CD4-positive, alpha-beta T cell treated with Interleukin-15 for 4 hours (primary cell): ENCODE measurements around the gene DCLRE1B.

Experiments
- DNase-seq: peaks from one replicate; pipeline ENCODE4 v3.0.0-alpha.2; 2020; ENCODE audit warnings: low spot score

DCLRE1B gene

GRCh38 chr1:113887402-113888175 is 17.5 kb upstream of the DCLRE1B start, which contains the start of gene BCL2L15:
Gene BCL2L15 (minus strand): TSS chr1:113887581. CDS start chr1:113887375, 206 bp downstream.
- peak; percentile 48 for DNase-seq

GRCh38 chr1:113890816-113891215 is 14.3 kb upstream of the DCLRE1B start:
- DNase-seq = no peak

- no peak for DNase-seq
Measured at GRCh38 chr1:113891631-113892220, 13.4 kb upstream of the DCLRE1B start.

- no peak for DNase-seq
Measured at GRCh38 chr1:113893267-113893666, 11.9 kb upstream of the DCLRE1B start.

- DNase-seq = no peak
Measured at GRCh38 chr1:113895098-113895497, 10.0 kb upstream of the DCLRE1B start.

- no peak for DNase-seq
Measured at GRCh38 chr1:113895961-113896360, 9.2 kb upstream of the DCLRE1B start.

- no peak for DNase-seq
Measured at GRCh38 chr1:113898241-113898814, 6.8 kb upstream of the DCLRE1B start.

GRCh38 chr1:113899111-113899510 is 6.0 kb upstream of the DCLRE1B start:
- DNase-seq = no peak

GRCh38 chr1:113901191-113901590 is 3.9 kb upstream of the DCLRE1B start:
- DNase-seq = peak; percentile 24

- no peak for DNase-seq
Measured at GRCh38 chr1:113903501-113904292, 1.4 kb upstream of the DCLRE1B start.

GRCh38 chr1:113904293-113904673 is 843 bp upstream of the DCLRE1B start:
- DNase-seq = no peak

GRCh38 chr1:113905435-113905861 is 322 bp downstream of the DCLRE1B start:
- DNase-seq = peak; percentile 10

GRCh38 chr1:113912594-113913311 is 7.6 kb downstream of the DCLRE1B start:
- DNase-seq = no peak

- no peak for DNase-seq
Measured at GRCh38 chr1:113913312-113913668, 8.2 kb downstream of the DCLRE1B start.

GRCh38 chr1:113913887-113914664 is 8.9 kb downstream of the DCLRE1B start:
- no peak for DNase-seq

GRCh38 chr1:113916974-113917373 is 11.8 kb downstream of the DCLRE1B start:
- DNase-seq = no peak

GRCh38 chr1:113917400-113918082 is 12.4 kb downstream of the DCLRE1B start:
- no peak for DNase-seq

GRCh38 chr1:113918243-113918642 is 13.1 kb downstream of the DCLRE1B start:
- no peak for DNase-seq

GRCh38 chr1:113922957-113923356 is 17.8 kb downstream of the DCLRE1B start:
- no peak for DNase-seq

- DNase-seq = no peak
Measured at GRCh38 chr1:113924473-113924872, 19.3 kb downstream of the DCLRE1B start.
